ENCODE results near the gene GNMT. TPM values are rescaled to one million over a fixed set of nuclear protein-coding genes. Genes with fewer than 3 reads are reported as not detected.

Gene GNMT
- polyA plus RNA-seq, 1 experiment, result 0.39 TPM

DNA sequence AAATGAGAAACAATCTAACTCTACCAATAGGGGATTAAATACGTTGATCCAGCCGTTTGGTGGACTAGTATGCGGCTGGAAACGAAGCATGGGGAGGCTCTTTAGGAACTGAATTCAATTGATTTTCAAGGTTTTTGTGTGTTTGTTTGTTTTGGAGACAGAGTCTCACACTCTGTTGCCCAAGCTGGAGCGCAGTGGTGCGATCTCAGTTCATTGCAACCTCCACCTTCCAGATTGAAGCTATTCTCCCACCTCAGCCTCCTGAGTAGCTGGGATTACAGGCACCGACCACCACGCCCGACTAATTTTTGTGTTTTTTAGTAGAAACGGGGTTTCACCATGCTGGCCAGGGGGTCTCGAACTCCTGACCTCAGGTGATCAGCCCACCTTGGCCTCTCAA lies 24.2 kb upstream of the GNMT start:
- CTCF ChIA-PET, result interaction anchor here (0.6 kb wide), 1 partner anchor 435 kb away, joined by 3 read pairs; no protein-coding TSS in a partner anchor
- no peaks in the 10 kb centered on the region for H3K27me3 ChIP-seq (ENCODE audit: control insufficient read depth, insufficient read depth, low read length)
- no peak overlapping the region for H3K4me3 ChIP-seq (ENCODE audit: low read depth, low read length)
- DNase-seq (ENCODE audit: low read depth), result no peak
- TF ChIP-seq, protein P1, sequence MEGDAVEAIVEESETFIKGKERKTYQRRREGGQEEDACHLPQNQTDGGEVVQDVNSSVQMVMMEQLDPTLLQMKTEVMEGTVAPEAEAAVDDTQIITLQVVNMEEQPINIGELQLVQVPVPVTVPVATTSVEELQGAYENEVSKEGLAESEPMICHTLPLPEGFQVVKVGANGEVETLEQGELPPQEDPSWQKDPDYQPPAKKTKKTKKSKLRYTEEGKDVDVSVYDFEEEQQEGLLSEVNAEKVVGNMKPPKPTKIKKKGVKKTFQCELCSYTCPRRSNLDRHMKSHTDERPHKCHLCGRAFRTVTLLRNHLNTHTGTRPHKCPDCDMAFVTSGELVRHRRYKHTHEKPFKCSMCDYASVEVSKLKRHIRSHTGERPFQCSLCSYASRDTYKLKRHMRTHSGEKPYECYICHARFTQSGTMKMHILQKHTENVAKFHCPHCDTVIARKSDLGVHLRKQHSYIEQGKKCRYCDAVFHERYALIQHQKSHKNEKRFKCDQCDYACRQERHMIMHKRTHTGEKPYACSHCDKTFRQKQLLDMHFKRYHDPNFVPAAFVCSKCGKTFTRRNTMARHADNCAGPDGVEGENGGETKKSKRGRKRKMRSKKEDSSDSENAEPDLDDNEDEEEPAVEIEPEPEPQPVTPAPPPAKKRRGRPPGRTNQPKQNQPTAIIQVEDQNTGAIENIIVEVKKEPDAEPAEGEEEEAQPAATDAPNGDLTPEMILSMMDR (IDR thresholded peaks at IDR 0.05; ENCODE audit: insufficient read depth, low read depth, low read length), result no peak
- peaks cover 18% of the 10 kb centered on the region for H3K36me3 ChIP-seq (ENCODE audit: control insufficient read depth, insufficient read depth, low read length)
- POLR2A ChIA-PET, result no interaction called here

DNA sequence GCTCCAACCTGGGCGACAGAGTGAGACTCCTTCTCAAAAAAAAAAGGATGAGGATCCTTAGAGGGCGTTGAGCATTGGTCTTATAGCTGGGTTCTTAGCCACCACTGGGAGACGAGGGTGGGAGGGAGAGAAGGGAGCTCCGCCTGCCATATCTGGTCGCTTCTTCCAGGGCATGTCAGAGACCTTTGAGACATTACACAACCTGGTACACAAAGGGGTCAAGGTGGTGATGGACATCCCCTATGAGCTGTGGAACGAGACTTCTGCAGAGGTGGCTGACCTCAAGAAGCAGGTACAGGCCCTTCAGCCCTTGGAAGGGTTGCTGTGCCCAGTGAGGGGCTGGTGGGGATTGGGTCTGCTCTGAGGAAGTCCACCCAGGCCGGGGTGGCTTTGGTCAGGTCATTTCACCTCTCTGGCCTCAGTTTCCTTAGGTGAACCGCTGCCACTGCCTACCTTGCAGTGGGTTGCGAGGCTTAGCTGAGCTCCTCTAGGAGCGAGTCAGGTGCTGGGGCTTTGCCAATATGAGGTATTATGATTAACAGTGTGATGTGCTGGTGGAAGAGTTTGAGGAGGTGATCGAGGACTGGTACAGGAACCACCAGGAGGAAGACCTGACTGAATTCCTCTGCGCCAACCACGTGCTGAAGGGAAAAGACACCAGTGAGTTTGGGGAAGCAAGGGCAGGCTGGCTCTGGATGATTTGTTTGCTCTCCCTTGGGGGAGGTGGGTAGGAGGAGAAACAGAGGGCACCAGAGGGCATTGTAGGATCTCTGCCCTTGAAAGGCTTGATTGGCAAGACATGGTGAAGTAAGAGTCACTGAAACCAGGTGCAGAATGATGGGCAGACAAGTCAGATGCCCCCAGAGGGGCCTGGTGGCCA lies 22.8 kb upstream of the GNMT start:
- TF ChIP-seq, protein P1 (IDR thresholded peaks at IDR 0.05; ENCODE audit: insufficient read depth, low read depth, low read length), result no peak
- H3K4me3 ChIP-seq (ENCODE audit: low read depth, low read length), result no peak overlapping the region
- peaks cover 18% of the 10 kb centered on the region for H3K36me3 ChIP-seq (ENCODE audit: control insufficient read depth, insufficient read depth, low read length)
- no peaks in the 10 kb centered on the region for H3K27me3 ChIP-seq (ENCODE audit: control insufficient read depth, insufficient read depth, low read length)
- no peak for DNase-seq (ENCODE audit: low read depth)
- POLR2A ChIA-PET, result interaction anchor here (0.7 kb wide), 1 partner anchor 12 kb away, joined by 6 read pairs; no protein-coding TSS in a partner anchor
- CTCF ChIA-PET, result no interaction called here

- no peak for DNase-seq (ENCODE audit: low read depth)
- ChIA-PET CTCF (no interaction called here), POLR2A (no interaction called here)
- no peaks in the 10 kb centered on the region for H3K27me3 ChIP-seq (ENCODE audit: control insufficient read depth, insufficient read depth, low read length)
- no peak overlapping the region for H3K4me3 ChIP-seq (ENCODE audit: low read depth, low read length)
- H3K36me3 ChIP-seq (ENCODE audit: control insufficient read depth, insufficient read depth, low read length), result peaks cover 18% of the 10 kb centered on the region
- TF ChIP-seq, protein P1 (IDR thresholded peaks at IDR 0.05; ENCODE audit: insufficient read depth, low read depth, low read length), result no peak
These were observed 22.1 kb upstream of the GNMT start for GRCh38 chr6:42938428-42938796.

DNA sequence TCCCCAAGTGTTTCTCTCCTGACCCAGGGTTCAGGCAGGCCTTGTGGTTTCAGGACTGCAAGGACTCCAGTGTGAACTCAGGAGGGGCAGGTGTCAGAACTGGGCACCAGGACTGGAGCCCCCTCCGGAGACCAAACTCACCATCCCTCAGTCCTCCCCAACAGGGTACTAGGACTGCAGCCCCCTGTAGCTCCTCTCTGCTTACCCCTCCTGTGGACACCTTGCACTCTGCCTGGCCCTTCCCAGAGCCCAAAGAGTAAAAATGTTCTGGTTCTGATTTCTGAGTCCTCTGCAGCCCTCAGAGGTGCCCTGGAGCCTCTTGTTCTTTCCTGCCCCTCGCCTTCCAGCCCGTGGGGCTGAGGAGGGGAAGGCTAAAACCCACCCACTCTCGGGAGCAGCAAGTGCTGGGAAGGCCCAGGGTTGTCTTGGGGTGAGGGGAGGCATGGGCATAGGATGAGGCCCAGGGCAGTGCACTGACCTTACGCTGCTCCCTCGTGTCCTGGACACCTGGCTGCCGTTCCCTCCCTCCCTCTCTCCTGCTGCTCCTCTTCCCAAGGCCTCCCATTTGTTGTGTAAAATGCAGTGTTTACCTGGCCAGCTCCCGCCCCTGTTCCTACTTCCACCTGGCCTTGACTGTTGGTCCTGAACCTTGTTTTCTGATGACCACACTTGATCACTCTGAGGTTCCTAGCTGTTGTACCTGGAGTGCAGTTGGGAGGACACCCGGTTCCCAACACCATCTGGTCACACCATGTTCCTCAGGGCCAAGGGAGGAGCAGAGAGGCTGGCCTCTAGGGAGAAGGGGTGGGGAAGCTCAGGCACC lies 21.4 kb upstream of the GNMT start:
- Histone ChIP-seq H3K27me3 (ENCODE audit: control insufficient read depth, insufficient read depth, low read length) (no peaks in the 10 kb centered on the region), H3K36me3 (ENCODE audit: control insufficient read depth, insufficient read depth, low read length) (peaks cover 17% of the 10 kb centered on the region), H3K4me3 (ENCODE audit: low read depth, low read length) (no peak overlapping the region)
- POLR2A ChIA-PET, result no interaction called here
- TF ChIP-seq, protein P1 (IDR thresholded peaks at IDR 0.05; ENCODE audit: insufficient read depth, low read depth, low read length), result no peak
- no peak for DNase-seq (ENCODE audit: low read depth)
- CTCF ChIA-PET, result no interaction called here

DNA sequence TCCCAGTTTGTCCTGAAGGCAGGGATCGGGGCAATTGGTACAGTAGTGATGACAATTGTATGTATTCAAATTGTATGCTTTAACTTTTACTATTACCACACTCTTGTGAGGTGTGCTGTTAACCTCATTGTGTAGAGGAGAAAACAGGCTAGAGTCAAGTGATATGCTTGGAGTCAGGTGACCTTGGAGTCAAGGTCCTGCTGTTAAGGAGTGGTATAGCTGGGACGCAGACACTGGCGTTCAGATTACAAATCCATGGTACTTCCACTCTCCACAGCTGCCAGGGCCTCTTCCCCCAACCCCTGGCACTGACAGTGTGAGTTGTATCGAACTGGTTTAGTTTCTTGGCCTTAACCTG lies 20.8 kb upstream of the GNMT start:
- POLR2A ChIA-PET, result no interaction called here
- no peaks in the 10 kb centered on the region for H3K27me3 ChIP-seq (ENCODE audit: control insufficient read depth, insufficient read depth, low read length)
- H3K36me3 ChIP-seq (ENCODE audit: control insufficient read depth, insufficient read depth, low read length), result peaks cover 13% of the 10 kb centered on the region
- H3K4me3 ChIP-seq (ENCODE audit: low read depth, low read length), result no peak overlapping the region
- TF ChIP-seq, protein P1 (IDR thresholded peaks at IDR 0.05; ENCODE audit: insufficient read depth, low read depth, low read length), result no peak
- no peak for DNase-seq (ENCODE audit: low read depth)
- CTCF ChIA-PET, result interaction anchor here (1.1 kb wide), 1 partner anchor 23 kb away, joined by 3 read pairs; no protein-coding TSS in a partner anchor

Measured in BJ (cell line).